ENCODE results near the gene SMYD3. TPM values are rescaled to one million over a fixed set of nuclear protein-coding genes. Genes with fewer than 3 reads are reported as not detected.

SMYD3 gene
- polyA plus RNA-seq, 1 donor from 2014 or later, result 48.6 TPM

DNA sequence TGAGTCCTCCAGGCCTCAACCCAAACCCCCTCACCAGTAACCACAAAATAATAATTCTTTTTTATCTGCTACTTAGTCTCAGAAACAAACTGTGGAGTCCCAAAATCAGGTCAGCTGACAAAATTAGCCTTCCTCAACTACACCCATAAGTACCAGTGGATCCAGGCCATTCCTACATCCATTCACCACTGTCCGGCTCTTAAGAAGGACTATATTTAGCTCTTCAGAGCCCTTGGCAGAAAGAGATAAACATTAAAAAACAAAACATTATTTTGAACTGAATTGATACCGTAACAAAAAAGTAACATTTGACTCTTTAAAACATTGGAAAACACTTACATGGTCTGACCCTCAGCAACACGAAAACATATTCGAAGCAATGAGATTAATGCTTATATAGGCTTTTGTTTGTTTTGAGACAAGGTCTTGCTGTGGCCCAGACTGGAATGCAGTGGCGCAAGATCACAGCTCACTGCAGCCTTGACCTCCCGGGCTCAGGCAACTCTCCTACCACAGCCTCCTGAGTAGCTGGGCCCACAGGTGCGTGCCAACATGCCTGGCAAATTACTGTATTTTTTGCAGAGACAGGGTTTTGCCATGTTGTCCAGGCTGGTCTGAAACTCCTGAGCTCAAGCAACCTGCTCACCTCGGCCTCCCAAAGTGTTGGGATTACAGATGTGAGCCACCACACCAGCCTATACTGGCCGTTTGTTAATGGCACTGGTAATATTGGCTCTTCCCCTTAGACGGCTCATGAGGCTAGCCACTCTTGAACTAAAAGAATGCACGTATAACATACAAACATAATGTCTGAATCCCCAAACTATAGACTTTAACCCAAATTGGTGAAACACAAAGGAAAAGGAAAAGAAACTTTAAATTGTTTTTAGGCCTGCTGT, 330.7 kb downstream of the SMYD3 start:
- Histone ChIP-seq H3K27me3 (ENCODE audit: insufficient read depth, low read depth, low read length) (no peaks in the 10 kb centered on the region), H2AFZ (ENCODE audit: low read depth, low read length) (no peak overlapping the region), H3K4me3 (ENCODE audit: low read length) (no peak overlapping the region), H3F3A (ENCODE audit: insufficient read depth, low read length, poor library complexity, severe bottlenecking) (no peaks in the 10 kb centered on the region), H3K9me3 (ENCODE audit: low read length) (no peaks in the 10 kb centered on the region), H3K9me2 (ENCODE audit: insufficient read depth, low read length) (no peaks in the 10 kb centered on the region), H3K4me2 (ENCODE audit: low read length) (no peak overlapping the region), H4K20me1 (ENCODE audit: insufficient read depth) (no peaks in the 10 kb centered on the region), H3K9ac (ENCODE audit: low read length) (no peak overlapping the region), H3K79me2 (replicated peaks; ENCODE audit: insufficient read depth, low read length) (no peaks in the 10 kb centered on the region), H3K36me3 (ENCODE audit: insufficient read depth, low read length) (no peaks in the 10 kb centered on the region), H3K27ac (ENCODE audit: low read length) (no peak overlapping the region)
- TF ChIP-seq, protein P1, sequence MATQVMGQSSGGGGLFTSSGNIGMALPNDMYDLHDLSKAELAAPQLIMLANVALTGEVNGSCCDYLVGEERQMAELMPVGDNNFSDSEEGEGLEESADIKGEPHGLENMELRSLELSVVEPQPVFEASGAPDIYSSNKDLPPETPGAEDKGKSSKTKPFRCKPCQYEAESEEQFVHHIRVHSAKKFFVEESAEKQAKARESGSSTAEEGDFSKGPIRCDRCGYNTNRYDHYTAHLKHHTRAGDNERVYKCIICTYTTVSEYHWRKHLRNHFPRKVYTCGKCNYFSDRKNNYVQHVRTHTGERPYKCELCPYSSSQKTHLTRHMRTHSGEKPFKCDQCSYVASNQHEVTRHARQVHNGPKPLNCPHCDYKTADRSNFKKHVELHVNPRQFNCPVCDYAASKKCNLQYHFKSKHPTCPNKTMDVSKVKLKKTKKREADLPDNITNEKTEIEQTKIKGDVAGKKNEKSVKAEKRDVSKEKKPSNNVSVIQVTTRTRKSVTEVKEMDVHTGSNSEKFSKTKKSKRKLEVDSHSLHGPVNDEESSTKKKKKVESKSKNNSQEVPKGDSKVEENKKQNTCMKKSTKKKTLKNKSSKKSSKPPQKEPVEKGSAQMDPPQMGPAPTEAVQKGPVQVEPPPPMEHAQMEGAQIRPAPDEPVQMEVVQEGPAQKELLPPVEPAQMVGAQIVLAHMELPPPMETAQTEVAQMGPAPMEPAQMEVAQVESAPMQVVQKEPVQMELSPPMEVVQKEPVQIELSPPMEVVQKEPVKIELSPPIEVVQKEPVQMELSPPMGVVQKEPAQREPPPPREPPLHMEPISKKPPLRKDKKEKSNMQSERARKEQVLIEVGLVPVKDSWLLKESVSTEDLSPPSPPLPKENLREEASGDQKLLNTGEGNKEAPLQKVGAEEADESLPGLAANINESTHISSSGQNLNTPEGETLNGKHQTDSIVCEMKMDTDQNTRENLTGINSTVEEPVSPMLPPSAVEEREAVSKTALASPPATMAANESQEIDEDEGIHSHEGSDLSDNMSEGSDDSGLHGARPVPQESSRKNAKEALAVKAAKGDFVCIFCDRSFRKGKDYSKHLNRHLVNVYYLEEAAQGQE (IDR thresholded peaks at IDR 0.05; ENCODE audit: borderline replicate concordance), result no peak
- TF ChIP-seq EP300 (conservative IDR thresholded peaks at IDR 0.05; ENCODE audit: poor library complexity, severe bottlenecking) (no peak), RAD21 (conservative IDR thresholded peaks at IDR 0.05) (no peak), EZH2 (IDR thresholded peaks at IDR 0.05; ENCODE audit: borderline replicate concordance, insufficient read depth, low read length, poor library complexity, severe bottlenecking) (no peak), TAF1 (IDR thresholded peaks at IDR 0.05; ENCODE audit: low read depth) (no peak), POLR2AphosphoS5 (IDR thresholded peaks at IDR 0.05) (no peak), SMC3 (conservative IDR thresholded peaks at IDR 0.05; ENCODE audit: poor library complexity) (no peak)

- Histone ChIP-seq H3K9me2 (ENCODE audit: insufficient read depth, low read length) (no peaks in the 10 kb centered on the region), H3F3A (ENCODE audit: insufficient read depth, low read length, poor library complexity, severe bottlenecking) (no peaks in the 10 kb centered on the region), H3K9me3 (ENCODE audit: low read length) (no peaks in the 10 kb centered on the region), H4K20me1 (ENCODE audit: insufficient read depth) (no peaks in the 10 kb centered on the region), H3K9ac (ENCODE audit: low read length) (no peak overlapping the region), H3K36me3 (ENCODE audit: insufficient read depth, low read length) (no peaks in the 10 kb centered on the region), H3K4me3 (ENCODE audit: low read length) (no peak overlapping the region), H3K27me3 (ENCODE audit: insufficient read depth, low read depth, low read length) (no peaks in the 10 kb centered on the region), H3K27ac (ENCODE audit: low read length) (no peak overlapping the region), H2AFZ (ENCODE audit: low read depth, low read length) (no peak overlapping the region), H3K79me2 (replicated peaks; ENCODE audit: insufficient read depth, low read length) (no peaks in the 10 kb centered on the region), H3K4me2 (ENCODE audit: low read length) (no peak overlapping the region)
- TF ChIP-seq, protein P1 (IDR thresholded peaks at IDR 0.05; ENCODE audit: borderline replicate concordance), result no peak
- TF ChIP-seq TAF1 (IDR thresholded peaks at IDR 0.05; ENCODE audit: low read depth), result no peak
- no peak for TF ChIP-seq EP300 (conservative IDR thresholded peaks at IDR 0.05; ENCODE audit: poor library complexity, severe bottlenecking)
- no peak for TF ChIP-seq MXI1 (conservative IDR thresholded peaks at IDR 0.05; ENCODE audit: poor library complexity, severe bottlenecking)
- no peak for TF ChIP-seq POLR2AphosphoS5 (IDR thresholded peaks at IDR 0.05)
- no peak for TF ChIP-seq SMC3 (conservative IDR thresholded peaks at IDR 0.05; ENCODE audit: poor library complexity)
- TF ChIP-seq EZH2 (IDR thresholded peaks at IDR 0.05; ENCODE audit: borderline replicate concordance, insufficient read depth, low read length, poor library complexity, severe bottlenecking), result no peak
- TF ChIP-seq RAD21 (conservative IDR thresholded peaks at IDR 0.05), result no peak
- TF ChIP-seq, protein P2, sequence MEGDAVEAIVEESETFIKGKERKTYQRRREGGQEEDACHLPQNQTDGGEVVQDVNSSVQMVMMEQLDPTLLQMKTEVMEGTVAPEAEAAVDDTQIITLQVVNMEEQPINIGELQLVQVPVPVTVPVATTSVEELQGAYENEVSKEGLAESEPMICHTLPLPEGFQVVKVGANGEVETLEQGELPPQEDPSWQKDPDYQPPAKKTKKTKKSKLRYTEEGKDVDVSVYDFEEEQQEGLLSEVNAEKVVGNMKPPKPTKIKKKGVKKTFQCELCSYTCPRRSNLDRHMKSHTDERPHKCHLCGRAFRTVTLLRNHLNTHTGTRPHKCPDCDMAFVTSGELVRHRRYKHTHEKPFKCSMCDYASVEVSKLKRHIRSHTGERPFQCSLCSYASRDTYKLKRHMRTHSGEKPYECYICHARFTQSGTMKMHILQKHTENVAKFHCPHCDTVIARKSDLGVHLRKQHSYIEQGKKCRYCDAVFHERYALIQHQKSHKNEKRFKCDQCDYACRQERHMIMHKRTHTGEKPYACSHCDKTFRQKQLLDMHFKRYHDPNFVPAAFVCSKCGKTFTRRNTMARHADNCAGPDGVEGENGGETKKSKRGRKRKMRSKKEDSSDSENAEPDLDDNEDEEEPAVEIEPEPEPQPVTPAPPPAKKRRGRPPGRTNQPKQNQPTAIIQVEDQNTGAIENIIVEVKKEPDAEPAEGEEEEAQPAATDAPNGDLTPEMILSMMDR (IDR thresholded peaks at IDR 0.05; ENCODE audit: poor library complexity, severe bottlenecking), result no peak
Observed at GRCh38 chr1:246170574-246171261, 336.4 kb downstream of the SMYD3 start.

Data from neural cell (in vitro differentiated cells).